Testis (tissue), 5 donors: Measurements from ENCODE around the gene TFAP2E. TPM values are rescaled to one million over a fixed set of nuclear protein-coding genes. Genes with fewer than 3 reads are reported as not detected.
A peak's percentile ranks its signal among the peaks of the same experiment; 100 is the strongest.

Experiments used
- DNase-seq: peaks from one replicate; pipeline ENCODE4 v3.0.0-alpha.2; 2019
- H3K27ac ChIP-seq, 2 donors: fragments of 200-600 bp; sonication (generic); one replicate each; pipeline ENCODE4 v1.5.1; 2019
- H3K27me3 ChIP-seq: fragments of 200-600 bp; sonication (generic); one replicate; pipeline ENCODE4 v1.5.1; 2019
- H3K36me3 ChIP-seq: fragments of 200-600 bp; sonication (generic); one replicate; pipeline ENCODE4 v1.5.1; 2017; ENCODE audit warnings: low read depth; ENCODE audit errors: missing control alignments
- H3K4me1 ChIP-seq: fragments of 200-600 bp; sonication (generic); one replicate; pipeline ENCODE4 v1.5.1; 2019
- H3K4me3 ChIP-seq, 2 donors: fragments of 200-600 bp; sonication (generic); one replicate each; pipeline ENCODE4 v1.5.1; 2017 to 2019
- H3K9me3 ChIP-seq: fragments of 200-600 bp; sonication (generic); one replicate; pipeline ENCODE4 v1.5.1; 2017
- POLR2A ChIP-seq: fragments of 450-650 bp; IDR thresholded peaks from one replicate; pipeline ENCODE4 v1.6.1; 2017; ENCODE audit warnings: antibody characterized with exemption, mild to moderate bottlenecking, moderate library complexity
- WGBS, 2 donors: methylation state at CpG; one replicate each; pipeline ENCODE4 v1.1.5; 2018; 5-methylcytosine and 5-hydroxymethylcytosine counted together
- intact Hi-C: fragments of 100-400 bp; cut with DNase I; formaldehyde crosslinking; loops from one replicate; pipeline ENCODE4 v1.15.1; 2023; ENCODE audit warnings: low total_unique reads
- long read RNA-seq, 2 donors: transcript quantifications; one replicate each; lab custom pipeline, GENCODE V29; 2026
- polyA plus RNA-seq: library from polyadenylated mRNA; stranded (reverse); fragments of 350-450 nt; fragmentation: Illumina TruSeq; extraction: RNeasy Lipid Tissue Mini Kit (QIAGEN cat#74804); gene quantifications from one replicate; pipeline ENCODE4 v1.2.3, GENCODE V29; 2014; ENCODE audit warnings: low read depth, low replicate concordance; ENCODE audit not compliant: insufficient read depth
- total RNA-seq, 2 donors: library from RNA; depleted of rRNA; stranded (reverse); fragments of >200 nt; gene quantifications; one replicate each; pipeline ENCODE4 v1.2.3, GENCODE V29; 2016
- TF ChIP-seq, protein P1 (sequence below), 3 experiments: fragments of 450-650 bp in 2 of 3; fragments of 200-600 bp in 1 of 3; sonication (generic) in 1 of 3; IDR thresholded peaks; one replicate each; pipeline ENCODE4 v1.5.1; 2016 to 2019; ENCODE audit warnings: antibody characterized with exemption in 3 of 3, mild to moderate bottlenecking in 2 of 3, moderate library complexity in 1 of 3

TFAP2E gene
- total RNA-seq (1 to 10 TPM; 1.9 to 4.0 TPM), polyA plus RNA-seq (1.9 TPM)
- long read RNA-seq, donor 1 = 0 reads
- long read RNA-seq, donor 2 = 0 reads

DNA sequence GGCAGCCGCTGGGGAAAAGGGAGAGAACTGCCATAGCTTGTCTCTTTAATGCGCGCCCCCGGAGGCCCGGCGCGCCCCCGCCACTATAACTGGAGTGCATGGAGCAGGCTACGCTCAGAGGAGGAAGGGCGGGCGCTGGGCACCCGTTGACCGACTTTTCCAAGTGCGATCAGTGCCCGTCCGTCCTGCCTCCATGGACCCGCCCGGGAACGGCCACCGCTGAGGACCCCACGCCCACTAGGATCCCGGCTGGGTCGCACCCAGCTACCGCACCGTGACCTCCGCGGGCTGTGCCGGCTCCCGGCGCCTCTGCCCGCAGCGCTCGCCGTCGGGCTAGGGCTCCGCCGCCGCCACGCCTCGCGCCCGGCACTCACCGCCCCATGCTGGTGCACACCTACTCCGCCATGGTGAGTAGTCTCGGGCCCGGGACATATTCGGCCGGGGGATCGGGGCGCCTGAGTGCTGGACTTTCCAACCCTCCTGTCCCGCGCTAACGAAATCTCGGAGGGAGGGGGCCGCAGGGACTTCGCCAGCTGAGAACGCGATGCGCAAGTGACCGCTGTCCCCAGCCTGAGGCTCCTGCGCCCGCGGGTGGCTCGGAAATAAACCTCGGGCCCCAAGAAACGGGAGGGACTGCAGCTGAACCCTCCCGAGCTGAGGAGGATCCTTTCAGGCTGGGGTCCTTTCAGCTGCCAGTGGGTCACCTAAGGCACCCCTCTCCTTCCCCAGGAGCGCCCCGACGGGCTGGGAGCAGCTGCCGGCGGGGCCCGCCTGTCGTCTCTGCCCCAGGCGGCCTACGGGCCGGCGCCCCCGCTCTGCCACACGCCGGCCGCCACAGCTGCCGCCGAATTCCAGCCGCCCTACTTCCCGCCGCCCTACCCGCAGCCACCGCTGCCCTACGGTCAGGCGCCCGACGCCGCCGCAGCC, at the start of gene TFAP2E:
Gene TFAP2E (plus strand): TSS at position 117 of the 927 bp plus-strand sequence. CDS start 264 bp downstream, at position 381.
- intact Hi-C loops = no loop called here
- no peak within 1 kb of the TSS for H3K27ac ChIP-seq
- WGBS, 2 donors = 37 to 43% methylated on average over 20 to 84 of the region's 95 CpGs
- peak within 1 kb of the TSS; percentile 34 to 43 for H3K4me3 ChIP-seq
- TF ChIP-seq, protein P1, sequence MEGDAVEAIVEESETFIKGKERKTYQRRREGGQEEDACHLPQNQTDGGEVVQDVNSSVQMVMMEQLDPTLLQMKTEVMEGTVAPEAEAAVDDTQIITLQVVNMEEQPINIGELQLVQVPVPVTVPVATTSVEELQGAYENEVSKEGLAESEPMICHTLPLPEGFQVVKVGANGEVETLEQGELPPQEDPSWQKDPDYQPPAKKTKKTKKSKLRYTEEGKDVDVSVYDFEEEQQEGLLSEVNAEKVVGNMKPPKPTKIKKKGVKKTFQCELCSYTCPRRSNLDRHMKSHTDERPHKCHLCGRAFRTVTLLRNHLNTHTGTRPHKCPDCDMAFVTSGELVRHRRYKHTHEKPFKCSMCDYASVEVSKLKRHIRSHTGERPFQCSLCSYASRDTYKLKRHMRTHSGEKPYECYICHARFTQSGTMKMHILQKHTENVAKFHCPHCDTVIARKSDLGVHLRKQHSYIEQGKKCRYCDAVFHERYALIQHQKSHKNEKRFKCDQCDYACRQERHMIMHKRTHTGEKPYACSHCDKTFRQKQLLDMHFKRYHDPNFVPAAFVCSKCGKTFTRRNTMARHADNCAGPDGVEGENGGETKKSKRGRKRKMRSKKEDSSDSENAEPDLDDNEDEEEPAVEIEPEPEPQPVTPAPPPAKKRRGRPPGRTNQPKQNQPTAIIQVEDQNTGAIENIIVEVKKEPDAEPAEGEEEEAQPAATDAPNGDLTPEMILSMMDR (IDR thresholded peaks at IDR 0.05) = no peak
- TF ChIP-seq POLR2A = no peak
- peak; percentile 67 for DNase-seq
- no peaks in the 10 kb centered on the region for H3K27me3 ChIP-seq
- no peaks in the 10 kb centered on the region for H3K9me3 ChIP-seq
- no peaks in the 10 kb centered on the region for H3K4me1 ChIP-seq
- no peaks in the 10 kb centered on the region for H3K36me3 ChIP-seq

DNA sequence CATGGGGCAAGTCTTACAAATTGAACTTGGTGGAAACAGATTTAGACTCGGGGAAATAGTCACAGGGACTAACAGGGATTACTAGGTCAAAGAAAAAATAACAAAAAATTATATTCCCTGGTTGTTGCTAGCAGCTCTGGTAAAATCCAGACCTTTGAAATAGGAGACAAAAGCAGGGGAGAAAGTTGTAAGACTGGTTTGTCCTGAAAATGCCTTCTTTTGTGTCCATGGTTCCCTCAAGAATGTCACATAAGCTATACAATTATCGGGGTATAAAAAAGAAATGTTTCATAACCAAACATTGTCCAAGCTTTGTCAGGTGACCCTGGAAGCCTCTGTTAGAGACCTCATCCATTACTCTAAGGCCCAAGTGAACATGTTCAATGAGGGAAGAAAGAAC, 49.0 kb upstream of the TFAP2E start:
- intact Hi-C loops = no loop called here
- no peak for DNase-seq
- Histone ChIP-seq H3K36me3 (no peaks in the 10 kb centered on the region), H3K4me3 (no peak overlapping the region), H3K27me3 (no peaks in the 10 kb centered on the region), H3K4me1 (no peaks in the 10 kb centered on the region), H3K27ac (no peak overlapping the region), H3K9me3 (no peaks in the 10 kb centered on the region)
- TF ChIP-seq POLR2A = no peak
- TF ChIP-seq, protein P1 (IDR thresholded peaks at IDR 0.05) = no peak
- WGBS, 2 donors = 91 to 92% methylated on average over 2 of the region's 2 CpGs

DNA sequence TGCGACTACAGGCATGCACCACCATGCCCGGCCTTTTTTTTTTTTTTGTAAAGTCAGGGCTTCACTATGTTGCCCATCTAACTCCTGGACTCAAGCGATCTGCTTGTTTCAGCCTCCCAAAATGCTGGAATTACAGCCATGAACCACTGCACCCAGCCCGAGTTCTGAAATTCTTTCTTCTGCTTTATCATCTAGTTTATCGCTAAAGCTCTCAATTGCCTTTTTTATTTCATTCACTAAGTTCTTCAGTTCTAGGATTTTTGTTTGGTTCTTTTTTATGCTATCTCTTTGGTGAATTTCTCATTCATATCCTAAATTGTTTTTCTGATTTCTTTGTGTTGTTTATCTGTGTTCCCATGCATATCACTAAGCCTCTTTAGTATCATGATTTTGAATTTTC, 42.9 kb upstream of the TFAP2E start:
- TF ChIP-seq, protein P1 (IDR thresholded peaks at IDR 0.05) = no peak
- TF ChIP-seq POLR2A = no peak
- DNase-seq = no peak
- H3K36me3 ChIP-seq = no peaks in the 10 kb centered on the region
- H3K4me3 ChIP-seq = no peak overlapping the region
- WGBS, 2 donors = 78% methylated on average over 5 of the region's 5 CpGs
- intact Hi-C loops = no loop called here
- no peak overlapping the region for H3K27ac ChIP-seq
- no peaks in the 10 kb centered on the region for H3K9me3 ChIP-seq
- H3K4me1 ChIP-seq = no peaks in the 10 kb centered on the region
- H3K27me3 ChIP-seq = no peaks in the 10 kb centered on the region

DNA sequence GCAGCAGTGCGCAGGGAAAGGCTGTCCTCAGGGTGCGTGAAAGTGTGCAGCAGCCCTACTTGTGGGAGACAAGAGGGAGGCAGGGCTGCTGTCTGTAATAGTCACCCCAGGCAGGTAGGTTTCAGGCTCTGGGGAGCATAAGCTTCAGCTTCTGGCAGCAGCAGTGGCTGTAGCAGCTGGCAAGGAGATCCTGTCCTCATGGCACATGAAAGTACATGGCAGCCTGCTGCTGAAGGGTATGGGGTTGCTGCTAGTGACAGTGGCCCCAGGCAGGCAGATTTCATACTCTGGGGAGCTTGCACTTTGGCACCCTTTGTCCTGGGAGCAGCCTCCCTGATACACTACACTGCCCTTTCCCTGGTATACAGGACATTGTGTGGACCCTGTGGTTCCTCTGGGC, 42.2 kb upstream of the TFAP2E start:
- Histone ChIP-seq H3K36me3 (no peaks in the 10 kb centered on the region), H3K27me3 (no peaks in the 10 kb centered on the region), H3K4me3 (no peak overlapping the region), H3K4me1 (no peaks in the 10 kb centered on the region), H3K9me3 (no peaks in the 10 kb centered on the region), H3K27ac (no peak overlapping the region)
- WGBS, 2 donors = 98 to 100% methylated on average over 2 of the region's 2 CpGs
- no peak for DNase-seq
- intact Hi-C loops = no loop called here
- TF ChIP-seq POLR2A = no peak
- TF ChIP-seq, protein P1 (IDR thresholded peaks at IDR 0.05) = no peak
